ENCODE results near the gene COL19A1.

DNA sequence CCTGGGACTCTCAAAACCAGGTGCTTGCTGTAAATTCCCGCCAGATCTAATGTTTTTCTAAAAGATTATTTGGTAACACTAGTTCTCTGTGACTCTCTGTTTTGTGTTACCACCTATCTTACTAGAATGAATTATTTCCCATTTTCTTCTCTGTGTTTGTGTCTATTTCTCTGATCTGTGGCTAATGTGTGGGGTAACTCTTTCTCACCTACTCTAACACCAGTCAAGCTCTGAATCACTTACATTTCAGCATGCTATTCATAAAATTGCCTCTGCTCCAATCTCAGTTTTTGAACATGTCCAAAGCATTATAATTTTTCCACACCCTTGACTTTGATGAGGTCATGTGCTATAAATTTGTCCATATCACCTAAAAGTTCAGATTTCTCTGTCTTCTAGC, 23.2 kb upstream of the COL19A1 start:
- TF ChIP-seq CTCF (IDR thresholded peaks at IDR 0.05; ENCODE audit: insufficient read depth, low read length, poor library complexity, severe bottlenecking) (no peak), EZH2phosphoT487 (conservative IDR thresholded peaks at IDR 0.05; ENCODE audit: low read length) (no peak)

All from SU-DHL-6 (cell line).